WTC11 (cell line): Measurements from ENCODE around the gene CCDC154. TPM values are rescaled to one million over a fixed set of nuclear protein-coding genes. Genes with fewer than 3 reads are reported as not detected.

ENCODE experiments used
- ATAC-seq: fragments of 200-7000 bp; cut with Tn5 transposase; 2 replicates; pipeline ENCODE4 v1.10.0; 2021; ENCODE audit warnings: mild to moderate bottlenecking, moderate library complexity
- CTCF ChIA-PET: fragments of 300-600 bp; sonication (Branson Sonifier 250); formaldehyde crosslinking; loops from one replicate; lab custom pipeline; 2021; ENCODE audit warnings: antibody characterized with exemption; lab: Charles Lee
- POLR2A ChIA-PET: fragments of 350-600 bp; sonication (Branson Sonifier 250); formaldehyde crosslinking; loops from one replicate; lab custom pipeline; 2021; ENCODE audit warnings: antibody characterized with exemption; lab: Charles Lee
- DNase-seq: peaks from one replicate; pipeline ENCODE4 v3.0.0; 2021; ENCODE audit warnings: low spot score
- H3K27ac Mint-ChIP-seq: 2 replicates; pipeline ENCODE4 v1.8.0; 2021; ENCODE audit warnings: mixed read lengths
- H3K27me3 Mint-ChIP-seq: 2 replicates; pipeline ENCODE4 v1.8.0; 2021; ENCODE audit warnings: low read depth, mild to moderate bottlenecking, moderate library complexity, mixed read lengths
- H3K36me3 Mint-ChIP-seq: 2 replicates; pipeline ENCODE4 v1.8.0; 2021; ENCODE audit warnings: mixed read lengths
- H3K4me1 Mint-ChIP-seq: 2 replicates; pipeline ENCODE4 v1.8.0; 2022; ENCODE audit warnings: mixed read lengths
- H3K4me3 Mint-ChIP-seq: 2 replicates; pipeline ENCODE4 v1.8.0; 2021; ENCODE audit warnings: mild to moderate bottlenecking, moderate library complexity, mixed read lengths
- H3K9me3 Mint-ChIP-seq: 2 replicates; pipeline ENCODE4 v1.8.0; 2021; ENCODE audit warnings: mixed read lengths
- ATF1 ChIP-seq: sonication (generic); formaldehyde crosslinking; IDR thresholded peaks from 2 replicates; pipeline ENCODE4 v1.8.1; 2023; ENCODE audit warnings: mild to moderate bottlenecking, moderate library complexity, missing genetic modification reagents
- CREB1 ChIP-seq: sonication (generic); formaldehyde crosslinking; IDR thresholded peaks from 2 replicates; pipeline ENCODE4 v1.8.0; 2023; ENCODE audit warnings: mild to moderate bottlenecking, missing genetic modification reagents
- ELF4 ChIP-seq: sonication (generic); formaldehyde crosslinking; IDR thresholded peaks from 2 replicates; pipeline ENCODE4 v1.8.1; 2022; ENCODE audit warnings: low read depth, mild to moderate bottlenecking, moderate library complexity, missing genetic modification reagents
- EMX1 ChIP-seq: fragments of 250-450 bp; sonication (Bioruptor Pico); IDR thresholded peaks from 2 replicates; pipeline ENCODE4 v1.8.0; 2021; ENCODE audit warnings: mild to moderate bottlenecking
- ESRRA ChIP-seq: sonication (generic); formaldehyde crosslinking; IDR thresholded peaks from 2 replicates; pipeline ENCODE4 v1.8.1; 2022; ENCODE audit warnings: mild to moderate bottlenecking, missing genetic modification reagents, borderline replicate concordance
- FOXJ3 ChIP-seq: sonication (generic); formaldehyde crosslinking; IDR thresholded peaks from 2 replicates; pipeline ENCODE4 v1.9.0; 2021; ENCODE audit warnings: missing genetic modification reagents, mild to moderate bottlenecking, borderline replicate concordance
- GABPB1 ChIP-seq: sonication (generic); formaldehyde crosslinking; IDR thresholded peaks from 2 replicates; pipeline ENCODE4 v1.8.1; 2023; ENCODE audit warnings: mild to moderate bottlenecking, missing genetic modification reagents
- GTF2I ChIP-seq: fragments of 250-450 bp; sonication (Bioruptor Pico); conservative IDR thresholded peaks from 2 replicates; pipeline ENCODE4 v1.4.0; 2021; ENCODE audit warnings: mild to moderate bottlenecking
- HMGA2 ChIP-seq: fragments of 250-450 bp; sonication (Bioruptor Pico); IDR thresholded peaks from 2 replicates; pipeline ENCODE4 v1.4.0; 2021; ENCODE audit warnings: mild to moderate bottlenecking, moderate library complexity
- NFE2L1 ChIP-seq: sonication (generic); formaldehyde crosslinking; IDR thresholded peaks from 2 replicates; pipeline ENCODE4 v1.8.1; 2023; ENCODE audit warnings: missing genetic modification reagents
- NFYB ChIP-seq: sonication (generic); formaldehyde crosslinking; conservative IDR thresholded peaks from 2 replicates; pipeline ENCODE4 v1.8.0; 2022; ENCODE audit warnings: low read depth, missing genetic modification reagents
- RORB ChIP-seq: fragments of 250-450 bp; sonication (Bioruptor Pico); IDR thresholded peaks from 2 replicates; pipeline ENCODE4 v1.9.0; 2021; ENCODE audit warnings: mild to moderate bottlenecking
- TCF7 ChIP-seq: sonication (generic); formaldehyde crosslinking; IDR thresholded peaks from 2 replicates; pipeline ENCODE4 v1.8.0; 2022; ENCODE audit warnings: mild to moderate bottlenecking, low read depth, missing genetic modification reagents, moderate library complexity
- ZBTB21 ChIP-seq: sonication (generic); formaldehyde crosslinking; IDR thresholded peaks from 2 replicates; pipeline ENCODE4 v1.8.1; 2023; ENCODE audit warnings: mild to moderate bottlenecking, missing genetic modification reagents, borderline replicate concordance
- ZNF671 ChIP-seq: fragments of 250-450 bp; sonication (Bioruptor Pico); IDR thresholded peaks from 2 replicates; pipeline ENCODE4 v1.8.0; 2021; ENCODE audit warnings: mild to moderate bottlenecking
- total RNA-seq: library from RNA; stranded (reverse); gene quantifications from 3 replicates; pipeline ENCODE4 v1.2.3, GENCODE V29; 2021
- TF ChIP-seq, protein P1 (sequence below): sonication (generic); formaldehyde crosslinking; IDR thresholded peaks from 2 replicates; pipeline ENCODE4 v1.8.0; 2022; ENCODE audit warnings: mild to moderate bottlenecking, missing genetic modification reagents
- TF ChIP-seq, protein P2 (sequence below): fragments of 250-450 bp; sonication (Bioruptor Pico); IDR thresholded peaks from 2 replicates; pipeline ENCODE4 v1.9.0; 2021; ENCODE audit warnings: mild to moderate bottlenecking
- TF ChIP-seq, protein P3 (sequence below): fragments of 250-450 bp; sonication (Bioruptor Pico); IDR thresholded peaks from 2 replicates; pipeline ENCODE4 v1.8.0; 2021; ENCODE audit warnings: mild to moderate bottlenecking
- TF ChIP-seq, protein P4 (sequence below): sonication (generic); formaldehyde crosslinking; IDR thresholded peaks from 2 replicates; pipeline ENCODE4 v1.8.1; 2023; ENCODE audit warnings: mild to moderate bottlenecking, missing genetic modification reagents, moderate library complexity
- TF ChIP-seq, protein P5 (sequence below): sonication (generic); formaldehyde crosslinking; IDR thresholded peaks from 2 replicates; pipeline ENCODE4 v1.8.0; 2023; ENCODE audit warnings: mild to moderate bottlenecking, missing genetic modification reagents

CCDC154 gene
- total RNA-seq, 1 experiment from 2014 or later = 0.46 TPM

DNA sequence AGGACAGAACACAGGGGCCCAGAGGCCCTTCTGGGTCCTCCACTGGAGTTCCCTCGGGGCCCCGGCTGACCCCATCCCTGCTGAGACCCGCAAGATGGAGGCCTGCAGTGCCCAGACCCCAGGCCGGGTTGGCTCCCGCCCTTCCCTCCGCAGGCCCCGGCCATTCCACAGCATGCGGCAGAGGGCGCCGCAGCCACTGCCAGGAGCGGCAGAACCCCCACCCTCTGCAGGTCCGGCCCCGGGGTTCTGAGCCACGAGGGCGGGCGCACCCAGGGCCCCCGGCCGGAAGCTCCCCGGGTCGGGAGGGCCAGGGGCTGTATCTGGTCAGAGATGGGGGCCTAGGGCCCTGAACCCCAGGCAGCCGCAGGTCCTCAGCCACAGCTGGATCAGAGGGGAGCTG lies 15.8 kb downstream of the CCDC154 start:
- no peaks in the 10 kb centered on the region for H3K4me1 Mint-ChIP-seq
- H3K9me3 Mint-ChIP-seq = no peaks in the 10 kb centered on the region
- ATAC-seq (peak; percentile 81), DNase-seq (peak; percentile 77)
- H3K4me3 Mint-ChIP-seq = no peak overlapping the region
- TF ChIP-seq ZNF671 (CRISPR knock-in tag) = no peak
- TF ChIP-seq, protein P1, sequence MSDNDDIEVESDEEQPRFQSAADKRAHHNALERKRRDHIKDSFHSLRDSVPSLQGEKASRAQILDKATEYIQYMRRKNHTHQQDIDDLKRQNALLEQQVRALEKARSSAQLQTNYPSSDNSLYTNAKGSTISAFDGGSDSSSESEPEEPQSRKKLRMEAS (CRISPR knock-in tag) = 0 out of 2 replicates have a peak, but pooled peaks have one; percentile 31
- POLR2A ChIA-PET = interaction anchor here (1.3 kb wide), 1 partner anchor 8 kb away, joined by 3 read pairs; the partner anchor contains the start of gene UQCC4
- H3K27ac Mint-ChIP-seq = no peak overlapping the region
- CTCF ChIA-PET = interaction anchor here (0.6 to 2.0 kb wide), 7 partner anchors 8 to 296 kb away, joined by 3 to 14 read pairs (median 4); partner anchors contain the start of genes CCDC154, TELO2 and UQCC4
- H3K36me3 Mint-ChIP-seq = no peaks in the 10 kb centered on the region
- H3K27me3 Mint-ChIP-seq = no peaks in the 10 kb centered on the region

DNA sequence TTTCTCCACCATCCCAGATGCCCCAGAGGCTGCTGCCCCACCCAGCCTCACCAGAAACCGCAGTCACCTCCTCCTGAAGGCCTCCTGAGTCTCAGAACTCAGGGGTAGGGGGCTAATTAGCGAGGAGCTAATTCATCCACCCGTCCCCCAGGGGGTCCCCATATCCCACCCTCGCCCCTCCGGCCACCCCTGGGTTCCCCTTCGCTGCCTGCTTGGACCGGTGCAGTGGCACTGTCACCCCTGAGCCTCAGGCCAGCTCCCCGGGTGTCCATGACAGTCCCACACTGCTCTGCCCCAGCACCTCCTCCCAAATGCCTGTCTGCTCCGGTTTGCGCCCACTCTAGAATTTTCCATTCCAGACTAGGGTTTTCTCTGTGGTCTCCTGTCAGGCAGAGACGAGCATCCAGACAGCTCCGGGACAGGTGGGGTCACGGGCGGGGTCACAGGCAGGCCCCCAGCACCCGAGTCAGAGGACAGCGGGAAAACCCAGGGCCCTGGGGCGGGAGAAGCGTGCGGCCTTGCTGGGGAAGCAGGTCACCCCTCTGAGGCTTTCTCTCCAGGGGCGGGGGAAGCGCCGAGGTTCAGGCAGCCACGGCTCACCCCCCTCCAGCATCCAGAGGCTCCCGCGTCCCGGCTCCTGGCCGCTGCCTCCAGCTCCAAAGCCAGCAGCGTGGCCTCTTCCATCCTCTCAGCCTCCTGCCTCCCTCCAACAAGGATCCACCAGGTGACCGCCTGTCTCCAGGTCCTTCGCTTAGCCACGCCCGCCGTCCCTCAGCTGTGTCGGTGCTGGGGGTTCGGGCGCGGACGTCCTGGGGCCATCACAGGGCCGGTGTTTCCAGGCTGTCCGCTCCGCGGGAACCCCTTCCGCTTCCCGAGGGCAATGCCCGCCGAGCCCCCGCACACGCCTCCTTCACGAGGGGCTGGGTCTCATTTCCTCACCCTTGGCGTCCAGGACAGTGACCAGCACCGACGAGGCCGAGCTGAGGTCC lies 16.6 kb downstream of the CCDC154 start:
- ATAC-seq (no peak), DNase-seq (no peak)
- CTCF ChIA-PET = interaction anchor here (1.0 to 2.0 kb wide), 5 partner anchors 10 to 296 kb away, joined by 3 to 14 read pairs (median 4); partner anchors contain the start of gene CCDC154
- TF ChIP-seq, protein P2, sequence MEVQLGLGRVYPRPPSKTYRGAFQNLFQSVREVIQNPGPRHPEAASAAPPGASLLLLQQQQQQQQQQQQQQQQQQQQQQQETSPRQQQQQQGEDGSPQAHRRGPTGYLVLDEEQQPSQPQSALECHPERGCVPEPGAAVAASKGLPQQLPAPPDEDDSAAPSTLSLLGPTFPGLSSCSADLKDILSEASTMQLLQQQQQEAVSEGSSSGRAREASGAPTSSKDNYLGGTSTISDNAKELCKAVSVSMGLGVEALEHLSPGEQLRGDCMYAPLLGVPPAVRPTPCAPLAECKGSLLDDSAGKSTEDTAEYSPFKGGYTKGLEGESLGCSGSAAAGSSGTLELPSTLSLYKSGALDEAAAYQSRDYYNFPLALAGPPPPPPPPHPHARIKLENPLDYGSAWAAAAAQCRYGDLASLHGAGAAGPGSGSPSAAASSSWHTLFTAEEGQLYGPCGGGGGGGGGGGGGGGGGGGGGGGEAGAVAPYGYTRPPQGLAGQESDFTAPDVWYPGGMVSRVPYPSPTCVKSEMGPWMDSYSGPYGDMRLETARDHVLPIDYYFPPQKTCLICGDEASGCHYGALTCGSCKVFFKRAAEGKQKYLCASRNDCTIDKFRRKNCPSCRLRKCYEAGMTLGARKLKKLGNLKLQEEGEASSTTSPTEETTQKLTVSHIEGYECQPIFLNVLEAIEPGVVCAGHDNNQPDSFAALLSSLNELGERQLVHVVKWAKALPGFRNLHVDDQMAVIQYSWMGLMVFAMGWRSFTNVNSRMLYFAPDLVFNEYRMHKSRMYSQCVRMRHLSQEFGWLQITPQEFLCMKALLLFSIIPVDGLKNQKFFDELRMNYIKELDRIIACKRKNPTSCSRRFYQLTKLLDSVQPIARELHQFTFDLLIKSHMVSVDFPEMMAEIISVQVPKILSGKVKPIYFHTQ (CRISPR knock-in tag) = no peak
- TF ChIP-seq ATF1 (CRISPR knock-in tag) (no peak), TCF7 (CRISPR knock-in tag) (no peak), ESRRA (CRISPR knock-in tag) (no peak), RORB (CRISPR knock-in tag) (no peak), ELF4 (CRISPR knock-in tag) (no peak), NFYB (CRISPR knock-in tag) (no peak), NFE2L1 (no peak), GABPB1 (CRISPR knock-in tag) (no peak), HMGA2 (CRISPR knock-in tag) (no peak), GTF2I (CRISPR knock-in tag) (no peak), CREB1 (CRISPR knock-in tag) (no peak), FOXJ3 (CRISPR knock-in tag) (no peak), EMX1 (CRISPR knock-in tag) (no peak), ZBTB21 (no peak)
- TF ChIP-seq, protein P3, sequence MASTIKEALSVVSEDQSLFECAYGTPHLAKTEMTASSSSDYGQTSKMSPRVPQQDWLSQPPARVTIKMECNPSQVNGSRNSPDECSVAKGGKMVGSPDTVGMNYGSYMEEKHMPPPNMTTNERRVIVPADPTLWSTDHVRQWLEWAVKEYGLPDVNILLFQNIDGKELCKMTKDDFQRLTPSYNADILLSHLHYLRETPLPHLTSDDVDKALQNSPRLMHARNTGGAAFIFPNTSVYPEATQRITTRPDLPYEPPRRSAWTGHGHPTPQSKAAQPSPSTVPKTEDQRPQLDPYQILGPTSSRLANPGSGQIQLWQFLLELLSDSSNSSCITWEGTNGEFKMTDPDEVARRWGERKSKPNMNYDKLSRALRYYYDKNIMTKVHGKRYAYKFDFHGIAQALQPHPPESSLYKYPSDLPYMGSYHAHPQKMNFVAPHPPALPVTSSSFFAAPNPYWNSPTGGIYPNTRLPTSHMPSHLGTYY (CRISPR knock-in tag) = no peak
- TF ChIP-seq, protein P4, sequence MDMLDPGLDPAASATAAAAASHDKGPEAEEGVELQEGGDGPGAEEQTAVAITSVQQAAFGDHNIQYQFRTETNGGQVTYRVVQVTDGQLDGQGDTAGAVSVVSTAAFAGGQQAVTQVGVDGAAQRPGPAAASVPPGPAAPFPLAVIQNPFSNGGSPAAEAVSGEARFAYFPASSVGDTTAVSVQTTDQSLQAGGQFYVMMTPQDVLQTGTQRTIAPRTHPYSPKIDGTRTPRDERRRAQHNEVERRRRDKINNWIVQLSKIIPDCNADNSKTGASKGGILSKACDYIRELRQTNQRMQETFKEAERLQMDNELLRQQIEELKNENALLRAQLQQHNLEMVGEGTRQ (CRISPR knock-in tag) = no peak
- TF ChIP-seq, protein P5, sequence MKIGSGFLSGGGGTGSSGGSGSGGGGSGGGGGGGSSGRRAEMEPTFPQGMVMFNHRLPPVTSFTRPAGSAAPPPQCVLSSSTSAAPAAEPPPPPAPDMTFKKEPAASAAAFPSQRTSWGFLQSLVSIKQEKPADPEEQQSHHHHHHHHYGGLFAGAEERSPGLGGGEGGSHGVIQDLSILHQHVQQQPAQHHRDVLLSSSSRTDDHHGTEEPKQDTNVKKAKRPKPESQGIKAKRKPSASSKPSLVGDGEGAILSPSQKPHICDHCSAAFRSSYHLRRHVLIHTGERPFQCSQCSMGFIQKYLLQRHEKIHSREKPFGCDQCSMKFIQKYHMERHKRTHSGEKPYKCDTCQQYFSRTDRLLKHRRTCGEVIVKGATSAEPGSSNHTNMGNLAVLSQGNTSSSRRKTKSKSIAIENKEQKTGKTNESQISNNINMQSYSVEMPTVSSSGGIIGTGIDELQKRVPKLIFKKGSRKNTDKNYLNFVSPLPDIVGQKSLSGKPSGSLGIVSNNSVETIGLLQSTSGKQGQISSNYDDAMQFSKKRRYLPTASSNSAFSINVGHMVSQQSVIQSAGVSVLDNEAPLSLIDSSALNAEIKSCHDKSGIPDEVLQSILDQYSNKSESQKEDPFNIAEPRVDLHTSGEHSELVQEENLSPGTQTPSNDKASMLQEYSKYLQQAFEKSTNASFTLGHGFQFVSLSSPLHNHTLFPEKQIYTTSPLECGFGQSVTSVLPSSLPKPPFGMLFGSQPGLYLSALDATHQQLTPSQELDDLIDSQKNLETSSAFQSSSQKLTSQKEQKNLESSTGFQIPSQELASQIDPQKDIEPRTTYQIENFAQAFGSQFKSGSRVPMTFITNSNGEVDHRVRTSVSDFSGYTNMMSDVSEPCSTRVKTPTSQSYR = no peak
- H3K27me3 Mint-ChIP-seq = no peaks in the 10 kb centered on the region
- no peaks in the 10 kb centered on the region for H3K9me3 Mint-ChIP-seq
- H3K27ac Mint-ChIP-seq = no peak overlapping the region
- no peaks in the 10 kb centered on the region for H3K36me3 Mint-ChIP-seq
- POLR2A ChIA-PET = interaction anchor here (1.3 kb wide), 1 partner anchor 7 kb away, joined by 3 read pairs; the partner anchor contains the start of gene UQCC4
- H3K4me1 Mint-ChIP-seq = no peaks in the 10 kb centered on the region
- H3K4me3 Mint-ChIP-seq = no peak overlapping the region
